HG03045 (cell line): ENCODE measurements around the gene KLHL18.
"Not testable (repeated sequence)": the region's sequence is repeated elsewhere in the genome, so short reads cannot be mapped to it uniquely, and the experiment has no call there.

Source experiments
- ATAC-seq: cut with Tn5 transposase; IDR thresholded peaks from one replicate; pipeline ENCODE4 v1.9.1; 2021; ENCODE audit warnings: mild to moderate bottlenecking, moderate library complexity; ENCODE audit not compliant: unreplicated experiment

Gene KLHL18

GRCh38 chr3:47282424-47283192, at the start of gene KLHL18, which contains the start of gene KIF9:
KLHL18 (plus strand) TSS chr3:47282944; CDS start chr3:47282966, 22 bp downstream.
KIF9 (minus strand) TSS chr3:47282799; CDS start chr3:47277374, 5,425 bp downstream.
- peak; percentile 87 for ATAC-seq

DNA sequence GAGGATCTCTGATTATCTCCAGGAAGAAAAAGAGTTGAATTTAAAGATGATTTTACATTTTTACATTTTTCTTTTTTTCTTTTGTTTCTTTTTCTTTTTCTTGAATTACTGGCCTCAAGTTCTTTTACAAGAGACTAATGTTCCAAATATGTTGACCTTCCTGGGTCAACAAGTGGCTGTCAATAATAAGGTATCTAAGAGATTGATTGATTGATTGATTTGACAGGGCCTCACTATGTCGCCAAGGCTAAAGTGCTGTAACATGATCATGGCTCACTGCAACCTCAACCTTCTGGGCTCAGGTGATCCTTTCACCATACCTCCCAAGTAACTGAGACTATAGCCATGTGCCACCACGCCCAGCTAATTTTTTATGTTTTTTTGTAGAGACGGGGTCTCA, 44.7 kb upstream of the KLHL18 start:
- ATAC-seq = no peak

GRCh38 chr3:47239929-47240328, 42.8 kb upstream of the KLHL18 start:
- ATAC-seq = no peak

- ATAC-seq = no peak
Observed at GRCh38 chr3:47243419-47244147, 39.2 kb upstream of the KLHL18 start.

GRCh38 chr3:47244531-47245100, 38.1 kb upstream of the KLHL18 start:
- ATAC-seq = no peak

- ATAC-seq = no peak
Observed at GRCh38 chr3:47245271-47245670, 37.5 kb upstream of the KLHL18 start.

GRCh38 chr3:47247131-47248064, 35.3 kb upstream of the KLHL18 start:
- no peak for ATAC-seq

- ATAC-seq = no peak
Observed at GRCh38 chr3:47250309-47251060, 32.3 kb upstream of the KLHL18 start.

DNA sequence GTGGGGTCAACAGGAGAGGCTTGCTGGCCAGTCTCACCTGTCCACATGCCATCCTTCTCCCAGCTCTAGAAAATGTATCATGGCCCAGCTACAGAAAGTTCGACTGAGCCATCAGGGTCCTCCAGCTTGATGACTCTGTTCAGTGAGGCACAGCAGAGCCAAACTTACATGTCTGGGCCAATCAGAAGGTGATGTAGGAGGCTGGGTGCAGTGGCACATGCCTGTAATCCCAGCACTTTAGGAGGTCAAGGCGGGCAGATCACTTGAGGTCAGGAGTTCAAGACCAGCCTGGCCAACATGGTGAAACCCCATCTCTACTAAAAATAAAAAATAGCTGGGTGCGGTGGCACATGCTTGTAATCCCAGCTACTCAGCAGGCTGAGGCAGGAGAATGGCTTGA, 31.7 kb upstream of the KLHL18 start:
- ATAC-seq = not testable (repeated sequence)

- no peak for ATAC-seq
Observed at GRCh38 chr3:47251689-47252088, 31.1 kb upstream of the KLHL18 start.

DNA sequence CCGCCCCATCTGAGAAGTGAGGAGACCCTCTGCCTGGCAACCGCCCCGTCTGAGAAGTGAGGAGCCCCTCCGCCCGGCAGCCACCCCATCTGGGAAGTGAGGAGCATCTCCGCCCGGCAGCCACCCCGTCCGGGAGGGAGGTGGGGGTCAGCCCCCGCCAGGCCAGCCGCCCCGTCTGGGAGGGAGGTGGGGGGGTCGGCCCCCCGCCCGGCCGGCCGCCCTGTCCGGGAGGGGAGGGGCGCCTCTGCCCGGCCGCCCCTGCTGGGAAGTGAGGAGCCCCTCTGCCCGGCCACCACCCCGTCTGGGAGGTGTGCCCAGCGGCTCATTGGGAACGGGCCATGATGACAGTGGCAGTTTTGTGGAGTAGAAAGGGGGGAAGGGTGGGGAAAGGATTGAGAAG, 26.4 kb upstream of the KLHL18 start:
- ATAC-seq = not testable (repeated sequence)

GRCh38 chr3:47259114-47259513, 23.6 kb upstream of the KLHL18 start:
- no peak for ATAC-seq

- ATAC-seq = no peak
Observed at GRCh38 chr3:47260605-47261004, 22.1 kb upstream of the KLHL18 start.

- ATAC-seq = no peak
Observed at GRCh38 chr3:47261301-47261700, 21.4 kb upstream of the KLHL18 start.

DNA sequence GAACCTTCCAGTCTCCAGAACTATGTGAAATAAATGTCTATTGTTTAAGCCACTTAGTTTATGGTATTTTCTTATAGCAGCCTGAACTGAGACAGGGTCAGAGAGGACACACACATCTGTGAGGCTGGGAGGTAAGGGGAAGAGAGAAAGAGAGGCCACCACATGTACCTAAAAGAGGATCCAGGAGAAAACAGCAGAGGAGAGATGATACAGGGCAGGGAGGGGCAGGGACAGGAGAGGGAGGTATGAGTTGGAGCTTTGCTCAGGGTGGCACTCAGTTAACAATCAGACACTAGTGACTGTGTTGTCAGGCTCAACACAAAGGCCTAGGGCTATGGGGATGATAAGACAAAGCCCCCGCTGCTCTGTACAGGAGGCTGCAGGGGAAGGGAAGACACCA, 17.7 kb upstream of the KLHL18 start:
- ATAC-seq = no peak

DNA sequence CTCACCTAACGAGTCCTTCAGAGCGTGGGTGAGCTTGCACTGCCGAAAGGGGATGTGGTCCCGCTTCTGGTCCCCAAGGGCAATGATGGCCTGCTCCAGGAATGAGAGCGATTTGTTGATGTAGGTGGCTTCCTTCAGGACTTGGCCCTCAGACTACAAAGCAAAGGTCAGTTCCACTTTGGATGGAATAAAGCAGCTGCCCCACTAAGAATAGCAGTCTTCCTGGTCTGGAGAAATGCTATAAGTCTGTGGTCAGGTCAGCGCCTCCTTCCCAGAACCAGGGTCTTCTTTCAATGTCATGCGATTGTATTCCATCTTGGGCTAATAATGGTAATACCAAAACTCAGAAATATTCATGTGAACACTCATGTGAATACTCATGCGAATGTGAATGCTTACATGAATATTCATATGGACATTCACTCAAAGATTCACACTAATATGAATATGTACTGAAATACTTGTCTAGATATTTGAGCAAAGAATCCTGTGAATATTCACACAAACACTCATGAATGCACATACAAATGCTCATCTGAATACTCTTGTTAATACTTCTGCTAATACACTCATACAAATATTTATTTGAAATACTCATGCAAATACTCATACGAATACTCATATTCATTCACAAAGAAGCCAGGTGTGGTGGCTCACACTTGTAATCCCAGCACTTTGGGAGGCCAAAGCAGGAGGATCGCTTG, 16.9 kb upstream of the KLHL18 start:
- ATAC-seq = no peak

GRCh38 chr3:47266709-47267489, 15.8 kb upstream of the KLHL18 start:
- no peak for ATAC-seq

DNA sequence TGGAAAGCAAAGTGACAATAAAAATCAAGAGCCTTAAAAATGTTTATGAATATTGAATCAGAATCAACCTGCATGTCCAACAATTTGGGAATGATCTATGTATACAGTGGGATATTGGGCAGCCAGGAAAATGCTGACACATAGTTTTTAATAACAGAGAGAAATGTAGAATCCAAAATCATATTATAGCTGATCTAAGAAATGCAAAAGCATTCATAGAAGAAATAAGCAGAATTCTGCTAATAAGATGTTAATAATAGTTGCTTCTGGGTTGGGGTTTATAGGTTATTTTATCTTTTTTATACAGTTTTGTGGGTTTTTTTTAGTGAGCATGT, 15.3 kb upstream of the KLHL18 start:
- ATAC-seq = no peak

DNA sequence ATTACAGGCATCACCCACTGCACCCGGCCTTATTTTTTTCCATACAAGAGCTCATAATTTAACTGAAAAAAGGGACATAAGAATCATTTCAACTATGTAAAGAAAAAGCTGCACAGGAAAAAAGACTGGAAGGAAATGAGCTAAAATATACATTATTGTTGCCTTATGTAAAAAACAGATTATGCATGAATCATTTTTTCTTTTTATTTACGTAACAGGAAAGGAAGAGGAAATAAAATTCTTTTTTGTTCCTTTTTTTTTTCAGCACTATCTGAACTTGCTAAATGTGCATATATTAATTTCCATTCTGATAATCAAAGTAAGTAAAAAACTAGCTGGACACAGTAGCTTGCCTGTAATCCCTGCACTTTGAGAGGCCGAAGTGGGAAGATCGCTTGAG, 12.2 kb upstream of the KLHL18 start:
- ATAC-seq = no peak
